AG09309 (cell line): Measurements from ENCODE around the gene COA7.

Experiments used
- DNase-seq: peaks from one replicate; pipeline ENCODE4 v3.0.0-alpha.2; 2010; ENCODE audit warnings: low read depth
- H3K4me3 ChIP-seq: 2 replicates; pipeline ENCODE4 v1.5.1; 2011; ENCODE audit warnings: mild to moderate bottlenecking, low read depth, low read length, moderate library complexity; ENCODE audit not compliant: control insufficient read depth
- TF ChIP-seq, protein P1 (sequence below): IDR thresholded peaks from 2 replicates; pipeline ENCODE4 v1.5.1; 2011; ENCODE audit warnings: mild to moderate bottlenecking, low read depth, low read length, inconsistent platforms; ENCODE audit not compliant: insufficient read depth, control insufficient read depth; ENCODE audit errors: missing control alignments

COA7 gene

DNA sequence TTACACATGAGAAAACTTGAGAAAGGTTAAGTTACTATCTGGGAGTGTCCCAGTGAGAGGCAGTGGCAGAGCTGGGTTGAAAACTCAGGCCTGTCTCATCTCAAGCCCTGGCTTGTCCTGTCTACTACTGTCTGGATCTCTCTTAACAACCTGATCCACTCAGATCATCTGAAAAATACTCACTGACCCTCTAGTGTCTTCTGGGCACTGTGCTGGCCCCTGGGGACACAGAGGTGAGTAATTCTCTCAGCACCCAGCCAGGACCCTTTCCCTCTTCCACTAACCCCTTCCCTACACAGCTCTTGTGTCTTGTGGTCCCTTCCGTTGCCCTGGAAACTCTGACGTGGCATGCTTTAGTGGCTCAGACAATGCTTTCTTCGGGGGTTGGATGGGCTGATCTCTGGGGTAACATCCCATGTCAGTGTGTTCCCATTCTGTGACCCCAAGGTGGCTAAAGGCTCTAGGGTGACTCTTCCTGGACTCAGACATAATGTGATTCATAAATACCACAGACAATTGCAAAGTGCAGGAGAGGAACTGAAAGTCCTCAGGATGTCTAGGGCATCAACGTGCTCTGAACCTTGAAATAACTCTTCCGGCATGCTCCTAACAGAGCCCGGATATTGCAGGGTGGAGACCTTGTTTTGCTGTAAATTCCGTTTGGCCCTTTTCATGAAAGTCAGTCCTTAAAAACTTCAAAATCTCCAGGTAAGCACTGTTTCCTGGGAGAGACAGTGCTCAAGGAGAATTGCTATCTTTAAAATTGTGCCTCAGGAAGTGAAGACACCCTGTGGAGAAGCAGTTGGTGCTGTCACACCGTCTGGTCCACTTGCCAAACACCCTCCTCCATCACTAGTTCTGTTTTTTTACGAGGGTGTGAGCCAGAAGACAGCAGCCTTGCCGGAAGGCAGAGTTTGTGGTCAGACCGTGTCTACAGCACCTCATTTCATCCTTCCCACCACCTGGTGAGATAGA, 61.1 kb downstream of the COA7 start:
- TF ChIP-seq, protein P1, sequence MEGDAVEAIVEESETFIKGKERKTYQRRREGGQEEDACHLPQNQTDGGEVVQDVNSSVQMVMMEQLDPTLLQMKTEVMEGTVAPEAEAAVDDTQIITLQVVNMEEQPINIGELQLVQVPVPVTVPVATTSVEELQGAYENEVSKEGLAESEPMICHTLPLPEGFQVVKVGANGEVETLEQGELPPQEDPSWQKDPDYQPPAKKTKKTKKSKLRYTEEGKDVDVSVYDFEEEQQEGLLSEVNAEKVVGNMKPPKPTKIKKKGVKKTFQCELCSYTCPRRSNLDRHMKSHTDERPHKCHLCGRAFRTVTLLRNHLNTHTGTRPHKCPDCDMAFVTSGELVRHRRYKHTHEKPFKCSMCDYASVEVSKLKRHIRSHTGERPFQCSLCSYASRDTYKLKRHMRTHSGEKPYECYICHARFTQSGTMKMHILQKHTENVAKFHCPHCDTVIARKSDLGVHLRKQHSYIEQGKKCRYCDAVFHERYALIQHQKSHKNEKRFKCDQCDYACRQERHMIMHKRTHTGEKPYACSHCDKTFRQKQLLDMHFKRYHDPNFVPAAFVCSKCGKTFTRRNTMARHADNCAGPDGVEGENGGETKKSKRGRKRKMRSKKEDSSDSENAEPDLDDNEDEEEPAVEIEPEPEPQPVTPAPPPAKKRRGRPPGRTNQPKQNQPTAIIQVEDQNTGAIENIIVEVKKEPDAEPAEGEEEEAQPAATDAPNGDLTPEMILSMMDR = no peak
- H3K4me3 ChIP-seq = no peak overlapping the region
- DNase-seq = no peak

DNA sequence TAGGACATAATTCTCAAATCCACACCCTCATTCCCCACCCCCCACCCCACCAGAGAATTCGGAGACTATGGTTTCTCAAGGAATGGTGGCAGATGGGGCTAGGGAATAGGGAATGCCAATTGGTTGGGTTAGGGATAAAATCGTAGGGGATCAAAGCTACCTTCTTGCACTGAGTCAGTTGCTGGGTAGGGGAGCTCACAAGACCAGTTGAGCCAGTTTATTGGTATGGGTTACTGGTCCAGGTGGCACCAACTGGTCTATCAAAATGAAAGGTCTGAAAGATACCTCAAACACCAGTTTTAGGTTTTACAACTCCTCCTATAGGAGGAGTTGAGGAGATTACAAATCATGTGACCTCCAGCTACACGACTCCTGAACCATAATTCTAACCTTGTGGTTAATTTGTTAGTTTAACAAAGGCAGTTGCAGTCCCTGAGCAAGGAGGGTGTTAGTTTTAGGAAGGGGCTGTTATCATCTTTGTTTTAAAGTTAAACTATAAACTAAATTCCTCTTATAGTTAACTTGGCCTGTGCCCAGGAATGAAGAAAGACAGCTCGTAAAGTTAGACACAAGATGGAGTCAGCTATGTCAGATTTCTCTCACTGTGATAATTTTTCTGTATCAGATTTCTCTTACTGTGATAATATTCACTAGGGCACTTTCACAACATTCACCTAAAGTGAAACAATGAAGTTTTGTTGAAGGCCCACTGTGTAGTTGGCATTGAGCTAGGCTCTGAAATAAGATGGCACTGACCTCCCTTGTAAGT, 62.6 kb downstream of the COA7 start:
- DNase-seq = no peak
- no peak overlapping the region for H3K4me3 ChIP-seq
- TF ChIP-seq, protein P1 = no peak
